GM21717 (cell line): ENCODE measurements around the gene ACO2.

Experiments
- ATAC-seq: cut with Tn5 transposase; IDR thresholded peaks from one replicate; pipeline ENCODE4 v1.9.1; 2021; ENCODE audit warnings: mild to moderate bottlenecking, moderate library complexity; ENCODE audit not compliant: unreplicated experiment

ACO2 gene

GRCh38 chr22:41518048-41518347, 49.1 kb downstream of the ACO2 start:
- ATAC-seq, result no peak

- ATAC-seq, result no peak
These were observed 52.2 kb downstream of the ACO2 start for GRCh38 chr22:41521126-41521525.

GRCh38 chr22:41522813-41523212, 53.9 kb downstream of the ACO2 start:
- ATAC-seq, result no peak

GRCh38 chr22:41523464-41524221, 54.7 kb downstream of the ACO2 start:
- ATAC-seq, result no peak

GRCh38 chr22:41524251-41524661, 55.3 kb downstream of the ACO2 start:
- ATAC-seq, result no peak

GRCh38 chr22:41524809-41525449, 56.0 kb downstream of the ACO2 start:
- no peak for ATAC-seq

- ATAC-seq, result no peak
These were observed 56.7 kb downstream of the ACO2 start for GRCh38 chr22:41525450-41526225.

GRCh38 chr22:41526226-41526829, 57.4 kb downstream of the ACO2 start:
- ATAC-seq, result no peak

- ATAC-seq, result no peak
These were observed 58.2 kb downstream of the ACO2 start for GRCh38 chr22:41526830-41527799.

- no peak for ATAC-seq
These were observed 59.3 kb downstream of the ACO2 start for GRCh38 chr22:41528132-41528766.

- no peak for ATAC-seq
These were observed 60.1 kb downstream of the ACO2 start for GRCh38 chr22:41528938-41529561.

GRCh38 chr22:41530890-41531714, 62.2 kb downstream of the ACO2 start:
- ATAC-seq, result no peak

GRCh38 chr22:41531715-41532477, 63.0 kb downstream of the ACO2 start:
- no peak for ATAC-seq

- ATAC-seq, result no peak
These were observed 64.2 kb downstream of the ACO2 start for GRCh38 chr22:41532908-41533825.

GRCh38 chr22:41534219-41534618, 65.3 kb downstream of the ACO2 start:
- ATAC-seq, result no peak

GRCh38 chr22:41535244-41535643, 66.3 kb downstream of the ACO2 start:
- no peak for ATAC-seq

GRCh38 chr22:41537203-41537602, 68.3 kb downstream of the ACO2 start:
- no peak for ATAC-seq
